H1 (cell line): Measurements from ENCODE around the gene RCC2. TPM values are rescaled to one million over a fixed set of nuclear protein-coding genes. Genes with fewer than 3 reads are reported as not detected.

Experiments
- CTCF ChIA-PET: fragments of 300-600 bp; sonication (Branson Sonifier 250); formaldehyde crosslinking; loops from one replicate; lab custom pipeline; 2021; ENCODE audit not compliant: partially characterized antibody; lab: Charles Lee
- POLR2A ChIA-PET: fragments of 300-600 bp; sonication (Branson Sonifier 250); formaldehyde crosslinking; loops from one replicate; lab custom pipeline; 2021; ENCODE audit warnings: inconsistent platforms; ENCODE audit not compliant: partially characterized antibody; lab: Charles Lee
- DNase-seq, 2 experiments: peaks; one replicate each; pipeline versions ENCODE4 v3.0.0 to v3.0.0-alpha.2; 2010 to 2022; ENCODE audit warnings: low spot score in 2 of 2, low read depth in 1 of 2, mixed read lengths in 1 of 2
- FAIRE-seq: peaks from 2 replicates; lab custom pipeline; 2011; peaks lifted over from hg19 to GRCh38; lab: Jason Lieb, UNC
- H2AFZ ChIP-seq: 2 replicates; pipeline ENCODE4 v1.8.1; 2012; ENCODE audit warnings: low read length, inconsistent platforms
- H2AK5ac ChIP-seq: 2 replicates; pipeline ENCODE4 v1.6.1; 2013; ENCODE audit warnings: low read depth, low read length
- H2BK120ac ChIP-seq: replicated peaks from 2 replicates; pipeline ENCODE3; 2013; ENCODE audit warnings: low read depth, low read length, inconsistent platforms
- H2BK12ac ChIP-seq: 2 replicates; pipeline ENCODE4 v1.6.1; 2013; ENCODE audit warnings: low read depth, low read length
- H2BK15ac ChIP-seq: 2 replicates; pipeline ENCODE4 v1.6.1; 2013; ENCODE audit warnings: low read length
- H2BK20ac ChIP-seq: 2 replicates; pipeline ENCODE4 v1.6.1; 2013; ENCODE audit warnings: low read length
- H2BK5ac ChIP-seq: 2 replicates; pipeline ENCODE4 v1.6.1; 2013; ENCODE audit warnings: low read depth, low read length
- H3K14ac ChIP-seq: 2 replicates; pipeline ENCODE4 v1.6.1; 2013; ENCODE audit warnings: inconsistent platforms; ENCODE audit not compliant: insufficient read length
- H3K18ac ChIP-seq: 2 replicates; pipeline ENCODE4 v1.6.1; 2013; ENCODE audit warnings: low read length; ENCODE audit errors: extremely low read depth
- H3K23ac ChIP-seq: 2 replicates; pipeline ENCODE4 v1.6.1; 2013; ENCODE audit warnings: inconsistent platforms; ENCODE audit not compliant: insufficient read length
- H3K23me2 ChIP-seq: 2 replicates; pipeline ENCODE4 v1.6.1; 2013; ENCODE audit warnings: low read depth, low read length
- H3K27ac ChIP-seq: 2 replicates; pipeline ENCODE4 v1.6.1; 2011; ENCODE audit warnings: low read depth, low read length, inconsistent platforms
- H3K27me3 ChIP-seq, 4 experiments: replicated peaks in 1 of 4; 1 replicate in 1 of 4; 2 replicates in 3 of 4; pipeline versions ENCODE4 v1.6.1 to v1.8.1; 2011 to 2013; ENCODE audit warnings: low read length in 3 of 4, mild to moderate bottlenecking in 3 of 4, inconsistent platforms in 2 of 4, mixed read lengths in 2 of 4, moderate library complexity in 1 of 4; ENCODE audit not compliant: control insufficient read depth in 3 of 4, insufficient read depth in 3 of 4; ENCODE audit errors: extremely low read depth in 1 of 4
- H3K36me3 ChIP-seq, 4 experiments: 2 replicates each; pipeline versions ENCODE4 v1.6.1 to v1.8.1; 2011 to 2013; ENCODE audit warnings: mild to moderate bottlenecking in 4 of 4, low read length in 3 of 4, moderate library complexity in 2 of 4, control low read depth in 1 of 4, inconsistent platforms in 1 of 4; ENCODE audit not compliant: insufficient read depth in 4 of 4, control insufficient read depth in 2 of 4
- H3K4ac ChIP-seq: replicated peaks from 2 replicates; pipeline ENCODE3; 2013; ENCODE audit warnings: low read length, low read depth, mixed read lengths, inconsistent platforms; ENCODE audit not compliant: insufficient read length
- H3K4me1 ChIP-seq, 4 experiments: replicated peaks in 1 of 4; 1 replicate in 1 of 4; 2 replicates in 3 of 4; pipeline versions ENCODE4 v1.6.1 to v1.8.1; 2011 to 2013; ENCODE audit warnings: low read length in 3 of 4, inconsistent platforms in 2 of 4, mixed read lengths in 1 of 4; ENCODE audit not compliant: insufficient read depth in 4 of 4, control insufficient read depth in 3 of 4
- H3K4me2 ChIP-seq, 2 experiments: 2 replicates each; pipeline versions ENCODE4 v1.6.1 to v1.8.1; 2011 to 2013; ENCODE audit warnings: low read depth in 2 of 2, low read length in 2 of 2, control low read depth in 1 of 2, inconsistent platforms in 1 of 2, mild to moderate bottlenecking in 1 of 2; ENCODE audit not compliant: insufficient read depth in 1 of 2
- H3K4me3 ChIP-seq, 4 experiments: fragments of 200-600, 300-600 bp in 1 of 4; sonication (generic), shearing (Covaris generic), sonication (Bioruptor Twin) in 1 of 4; 2 replicates each; pipeline versions ENCODE4 v1.5.1 to v1.8.1; 2011 to 2016; ENCODE audit warnings: low read length in 4 of 4, low read depth in 3 of 4, control low read depth in 2 of 4, inconsistent platforms in 2 of 4, mild to moderate bottlenecking in 2 of 4, mixed read lengths in 1 of 4, moderate library complexity in 1 of 4; ENCODE audit not compliant: insufficient read depth in 2 of 4; ENCODE audit errors: extremely low read depth in 1 of 4
- H3K56ac ChIP-seq: replicated peaks from 2 replicates; pipeline ENCODE3; 2013; ENCODE audit warnings: low read depth, mild to moderate bottlenecking, mixed read lengths, low read length, inconsistent platforms; ENCODE audit not compliant: insufficient read length
- H3K79me1 ChIP-seq: 2 replicates; pipeline ENCODE4 v1.6.1; 2013; ENCODE audit warnings: low read depth, low read length, control low read depth
- H3K79me2 ChIP-seq, 2 experiments: 2 replicates each; pipeline versions ENCODE4 v1.6.1 to v1.8.1; 2012 to 2013; ENCODE audit warnings: low read length in 2 of 2, mild to moderate bottlenecking in 2 of 2, inconsistent platforms in 1 of 2; ENCODE audit not compliant: insufficient read depth in 2 of 2, control insufficient read depth in 1 of 2
- H3K9ac ChIP-seq, 4 experiments: replicated peaks in 1 of 4; 1 replicate in 1 of 4; 2 replicates in 3 of 4; pipeline versions ENCODE4 v1.6.1 to v1.8.1; 2011 to 2013; ENCODE audit warnings: low read depth in 3 of 4, low read length in 3 of 4, control low read depth in 2 of 4, mild to moderate bottlenecking in 2 of 4, moderate library complexity in 2 of 4, inconsistent platforms in 1 of 4; ENCODE audit errors: extremely low read depth in 1 of 4
- H3K9me3 ChIP-seq, 2 experiments: 2 replicates each; pipeline versions ENCODE4 v1.6.1 to v1.8.1; 2012 to 2013; ENCODE audit warnings: mild to moderate bottlenecking in 2 of 2, moderate library complexity in 2 of 2, control low read depth in 1 of 2, inconsistent platforms in 1 of 2, low read depth in 1 of 2, low read length in 1 of 2, mixed read lengths in 1 of 2; ENCODE audit not compliant: insufficient read depth in 2 of 2
- H4K20me1 ChIP-seq, 2 experiments: replicated peaks in 1 of 2; 2 replicates each; pipeline versions ENCODE3 to v1.8.1; 2011 to 2013; ENCODE audit warnings: inconsistent platforms in 2 of 2, low read length in 2 of 2, mild to moderate bottlenecking in 1 of 2; ENCODE audit not compliant: insufficient read depth in 2 of 2, control insufficient read depth in 1 of 2
- H4K5ac ChIP-seq: 2 replicates; pipeline ENCODE4 v1.6.1; 2013; ENCODE audit warnings: low read length, low read depth, mixed read lengths, inconsistent platforms; ENCODE audit not compliant: insufficient read length
- H4K8ac ChIP-seq: 2 replicates; pipeline ENCODE4 v1.8.0; 2013; ENCODE audit warnings: mild to moderate bottlenecking, moderate library complexity, low read length, inconsistent platforms; ENCODE audit not compliant: insufficient read depth; ENCODE audit errors: extremely low read depth
- H4K91ac ChIP-seq: replicated peaks from 2 replicates; pipeline ENCODE3; 2013; ENCODE audit warnings: low read length, mixed read lengths, inconsistent platforms; ENCODE audit not compliant: insufficient read length
- RFX5 ChIP-seq: IDR thresholded peaks from 2 replicates; pipeline ENCODE4 v1.6.1; 2011; ENCODE audit warnings: low read depth, low read length, improper control_type of control experiment, borderline replicate concordance
- RNF2 ChIP-seq: fragments of 200-900, 300-1000 bp; sonication (generic); IDR thresholded peaks from 2 replicates; pipeline ENCODE4 v1.7.1; 2016; ENCODE audit warnings: borderline replicate concordance, low read depth, mild to moderate bottlenecking, antibody characterized with exemption, low read length; ENCODE audit not compliant: poor library complexity, severe bottlenecking; ENCODE audit errors: missing control alignments
- SP4 ChIP-seq: IDR thresholded peaks from 2 replicates; pipeline ENCODE4 v1.6.1; 2012; ENCODE audit warnings: low read length, inconsistent platforms
- TAF7 ChIP-seq: optimal IDR thresholded peaks from 2 replicates; pipeline ENCODE3; 2011; ENCODE audit warnings: low read depth, mild to moderate bottlenecking, inconsistent platforms, low read length, moderate library complexity, borderline replicate concordance
- WGBS, 2 experiments: shearing (Covaris generic) in 1 of 2; methylation state at CpG; one replicate each; pipeline versions ENCODE4 v1.1.6 to v1.1.7; 2013 to 2015; ENCODE audit warnings: low lambda C conversion rate in 2 of 2, mixed read lengths in 2 of 2, inconsistent platforms in 1 of 2, low coverage in 1 of 2, missing lambda C conversion rate in 1 of 2; ENCODE audit not compliant: insufficient replicate concordance in 2 of 2, insufficient coverage in 1 of 2, insufficient read length in 1 of 2; ENCODE audit errors: extremely low coverage in 1 of 2, missing lambda C conversion rate in 1 of 2; 5-methylcytosine and 5-hydroxymethylcytosine counted together
- polyA plus RNA-seq, 7 experiments: library from polyadenylated mRNA; depleted of rRNA in 3 of 7; stranded (reverse) in 5 of 7; unstranded in 2 of 7; fragments of >200 nt in 5 of 7; fragments of 200-250 nt in 2 of 7; gene quantifications; 1 replicate in 5 of 7; 2 replicates in 1 of 7; 4 replicates in 1 of 7; pipeline versions ENCODE4 v1.2.1 to v1.2.3, GENCODE V29; 2011 to 2013; ENCODE audit warnings: missing spikeins in 2 of 7, mixed read lengths in 2 of 7
- total RNA-seq: library from RNA; stranded (reverse); fragmentation: NEBNext Ultra II Directional; extraction: Animal tissue kit (Norgen Biotek cat#: 25700); gene quantifications from 2 replicates; pipeline ENCODE4 v1.2.1, GENCODE V29; 2021

Gene RCC2
- total and polyA plus RNA-seq, 2 of the 8 experiments (the other 6 are each of a cell fraction or from before 2014, with no cell fraction given): 229 to 455 TPM

GRCh38 chr1:17403081-17403480, 36.4 kb downstream of the RCC2 start:
- no peak overlapping the region for H2AFZ ChIP-seq
- TF ChIP-seq TAF7 (no peak), SP4 (no peak), RNF2 (no peak), RFX5 (no peak)
- TF ChIP-seq, all 59 proteins: peak for 0
- ChIA-PET POLR2A (interaction anchor here (0.7 to 10.0 kb wide), 7 partner anchors 10 to 33 kb away, joined by 3 to 116 read pairs (median 5); partner anchors contain the start of gene RCC2), CTCF (interaction anchor here (0.6 to 5.2 kb wide), 13 partner anchors 10 to 342 kb away, joined by 3 to 19 read pairs (median 4); partner anchors contain the start of gene PADI6)
- H4K8ac ChIP-seq: no peak overlapping the region
- H3K27ac ChIP-seq: no peak overlapping the region
- H2AK5ac ChIP-seq: no peak overlapping the region
- peaks cover 0 to 13% (median 4%) of the 10 kb centered on the region in 4 experiments; a peak in 4 of 7 replicates for H3K4me1 ChIP-seq
- no peak overlapping the region for H3K23ac ChIP-seq
- DNase-seq: no peak
- H2BK20ac ChIP-seq: no peak overlapping the region
- H3K9me3 ChIP-seq: no peaks in the 10 kb centered on the region
- H3K14ac ChIP-seq: no peak overlapping the region
- 71% methylated on average over 3 of the region's 3 CpGs; no CpG with 5 or more reads in 1 of the 2 experiments for WGBS, 2 experiments
- no peak overlapping the region for H3K4me2 ChIP-seq
- no peaks in the 10 kb centered on the region for H3K79me2 ChIP-seq
- FAIRE-seq: no peak
- no peak overlapping the region for H3K56ac ChIP-seq
- no peak overlapping the region for H2BK120ac ChIP-seq
- H3K79me1 ChIP-seq: no peaks in the 10 kb centered on the region; the same call in 1 of the 2 replicates
- H3K9ac ChIP-seq: no peak overlapping the region
- H4K91ac ChIP-seq: no peak overlapping the region
- H3K36me3 ChIP-seq: peaks cover 2 to 9% (median 6%) of the 10 kb centered on the region in 4 experiments; a peak in 5 of 8 replicates
- H3K4ac ChIP-seq: no peak overlapping the region
- no peaks in the 10 kb centered on the region for H3K27me3 ChIP-seq
- H2BK12ac ChIP-seq: no peak overlapping the region
- no peak overlapping the region for H2BK5ac ChIP-seq
- H3K23me2 ChIP-seq: no peaks in the 10 kb centered on the region
- H4K5ac ChIP-seq: no peak overlapping the region
- no peak overlapping the region for H3K4me3 ChIP-seq
- H4K20me1 ChIP-seq: peaks cover 1 to 5% of the 10 kb centered on the region in 2 experiments
- no peak overlapping the region for H3K18ac ChIP-seq
- no peak overlapping the region for H2BK15ac ChIP-seq
